NCI-H345 treated with DMSO at 0.1 percent for 48 hours (cell line): ENCODE measurements around the gene PPP1R14C.
"Not testable (repeated sequence)": the region's sequence is repeated elsewhere in the genome, so short reads cannot be mapped to it uniquely, and the experiment has no call there.

Experiments used
- DNase-seq: peaks from one replicate; lab custom pipeline; 2025; ENCODE audit not compliant: unreplicated experiment; lab: John Stamatoyannopoulos, UW

PPP1R14C gene

DNA sequence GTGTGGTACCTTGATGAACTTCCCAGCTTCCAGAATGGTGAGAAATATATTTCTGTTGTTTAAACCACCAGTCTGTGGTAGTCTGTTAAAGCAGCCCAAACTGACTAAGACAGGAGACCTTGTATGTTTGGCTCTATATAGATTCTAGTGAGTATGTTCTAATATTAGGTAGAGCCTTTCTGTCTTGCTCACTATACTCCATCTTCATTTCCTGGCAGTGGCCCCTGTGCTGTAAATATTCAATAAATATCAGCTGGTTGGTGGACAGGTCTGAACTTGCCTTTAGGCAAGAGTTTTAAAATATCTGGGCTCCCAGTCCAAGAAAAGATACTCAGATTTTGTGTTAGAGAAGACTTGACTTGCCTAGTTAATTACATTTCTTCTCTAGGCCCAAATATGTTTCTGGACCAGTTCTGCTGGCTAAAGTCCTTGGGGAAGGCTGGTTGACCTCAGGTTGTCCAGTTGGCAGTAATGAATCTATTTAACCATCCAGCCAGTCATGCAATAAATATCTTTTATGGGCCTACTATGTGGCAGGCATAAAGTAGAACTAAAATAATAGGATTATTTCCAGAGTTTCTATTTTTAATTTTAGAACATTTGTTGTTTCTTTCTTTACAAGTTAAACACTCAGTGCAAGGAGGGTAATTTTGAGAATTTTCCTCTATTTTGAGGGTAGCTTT lies 22.3 kb downstream of the PPP1R14C start:
- DNase-seq = no peak

DNA sequence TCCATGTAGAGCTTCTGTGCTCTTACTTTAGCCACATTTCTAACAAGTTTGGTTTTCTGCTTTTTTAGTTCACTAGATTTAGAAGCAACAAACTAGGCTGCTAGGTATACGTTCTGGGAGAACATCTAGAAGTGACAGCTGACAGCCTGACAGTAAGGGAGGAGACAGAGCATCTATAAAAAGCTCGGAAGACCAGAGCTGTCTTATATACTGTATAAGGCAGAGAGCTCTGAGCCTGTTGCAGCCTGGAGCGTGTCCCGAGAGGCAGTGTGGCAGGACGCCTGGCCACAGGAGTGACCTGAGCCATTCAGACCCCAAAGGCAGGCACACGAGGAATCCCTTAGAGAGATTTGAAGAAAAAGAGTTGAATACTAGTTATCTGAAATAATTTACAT lies 24.6 kb downstream of the PPP1R14C start:
- DNase-seq = no peak

DNA sequence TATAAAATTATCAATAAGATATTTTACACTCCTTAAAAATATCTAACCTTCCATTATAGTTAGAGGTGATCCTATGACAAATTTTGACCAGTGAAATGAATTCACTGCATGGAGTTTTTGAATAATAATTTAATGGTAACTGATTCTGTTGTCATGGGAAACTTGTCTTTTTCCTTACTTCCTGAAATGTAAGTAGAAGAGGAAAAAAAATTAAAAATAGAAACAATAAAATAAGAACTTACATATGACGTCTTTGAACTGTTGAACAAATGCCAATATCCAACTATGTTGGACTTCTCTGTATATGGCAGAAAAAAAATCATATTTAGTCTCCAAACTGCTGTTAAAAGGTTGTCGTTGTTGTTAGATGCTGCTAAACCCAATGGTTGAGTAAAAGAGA lies 26.3 kb downstream of the PPP1R14C start:
- no peak for DNase-seq

DNA sequence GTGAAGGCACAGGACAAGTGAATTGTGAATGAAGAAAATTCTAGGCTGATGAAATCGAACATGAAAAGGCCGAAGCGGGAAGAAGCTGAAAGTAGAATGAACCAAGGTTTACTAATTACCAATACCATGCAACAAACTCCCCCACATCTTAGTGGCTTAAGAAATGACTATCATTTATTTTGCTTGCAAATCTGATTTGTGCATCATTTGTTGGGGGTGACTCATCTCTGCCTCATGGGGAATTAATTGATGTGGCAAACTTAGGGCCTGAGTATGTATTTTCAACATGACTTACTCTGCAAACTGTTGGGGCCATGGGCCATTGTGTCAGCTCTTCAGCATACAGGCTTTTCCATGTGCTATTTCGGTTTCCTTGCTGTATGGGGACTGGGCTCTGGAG lies 26.8 kb downstream of the PPP1R14C start:
- DNase-seq = no peak

DNA sequence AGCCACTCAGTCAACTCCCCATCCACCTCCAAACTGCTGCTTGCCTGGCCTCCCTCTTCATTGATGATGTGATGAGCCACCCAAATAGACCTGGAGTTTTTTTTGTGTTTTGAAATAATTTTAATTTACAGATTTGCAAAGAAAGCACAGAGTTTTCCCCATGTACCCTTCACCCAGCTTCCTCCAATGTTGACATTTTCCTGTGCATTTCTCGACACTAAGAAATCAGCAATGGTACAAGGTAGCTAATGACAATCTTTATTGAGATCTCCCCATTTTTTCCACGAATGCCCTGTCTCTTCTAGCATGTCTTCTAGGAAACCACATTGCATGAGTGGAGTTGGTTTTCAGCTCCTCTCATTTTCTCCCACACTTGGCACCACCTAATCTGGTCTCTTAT lies 30.1 kb downstream of the PPP1R14C start:
- DNase-seq = no peak

DNA sequence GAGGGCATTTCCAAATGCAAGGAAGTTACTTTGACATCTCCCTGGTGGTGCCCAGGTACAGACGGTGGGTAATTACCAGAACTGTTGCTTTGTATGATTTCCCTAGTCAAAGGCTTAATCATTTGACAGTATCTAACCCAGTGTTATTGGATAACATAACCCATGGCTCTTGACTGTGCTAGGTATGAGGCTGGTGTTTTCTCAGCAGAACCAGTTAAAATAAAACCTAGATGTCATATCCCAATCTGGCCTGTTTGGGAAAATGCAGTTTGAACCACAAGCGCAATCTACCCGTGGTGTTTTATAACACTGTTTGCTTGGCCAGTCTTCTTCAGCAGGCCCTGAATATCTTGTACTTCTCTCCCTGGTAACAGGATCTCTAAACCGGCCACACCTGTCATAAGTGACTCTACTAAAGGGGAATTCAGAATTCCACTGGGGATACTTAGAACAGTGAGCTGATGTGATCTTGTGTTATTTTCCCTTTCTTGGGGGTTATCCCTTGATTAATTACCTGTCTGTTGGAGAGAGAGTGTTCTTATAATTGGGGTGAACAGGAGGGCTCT lies 32.8 kb downstream of the PPP1R14C start:
- no peak for DNase-seq

DNA sequence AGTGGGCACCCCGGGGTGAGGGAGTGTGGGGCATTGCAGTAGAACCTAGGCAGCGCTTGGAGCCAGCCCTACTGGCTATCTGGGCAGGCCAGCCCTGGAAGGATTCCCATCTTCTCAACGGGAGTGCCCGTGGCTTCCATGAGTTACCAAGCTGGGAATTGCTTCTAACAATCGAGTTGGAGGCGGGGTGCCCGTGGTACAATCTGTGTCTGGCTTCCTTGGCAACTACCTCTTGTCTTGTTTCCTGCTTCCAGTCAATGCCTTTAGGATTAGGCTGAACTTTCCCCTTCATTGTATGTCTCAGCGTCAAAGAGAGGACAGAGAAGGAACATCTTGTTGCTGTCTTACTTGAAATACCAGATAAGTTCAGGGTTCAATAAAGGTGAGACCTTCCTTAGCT lies 33.3 kb downstream of the PPP1R14C start:
- DNase-seq = no peak

DNA sequence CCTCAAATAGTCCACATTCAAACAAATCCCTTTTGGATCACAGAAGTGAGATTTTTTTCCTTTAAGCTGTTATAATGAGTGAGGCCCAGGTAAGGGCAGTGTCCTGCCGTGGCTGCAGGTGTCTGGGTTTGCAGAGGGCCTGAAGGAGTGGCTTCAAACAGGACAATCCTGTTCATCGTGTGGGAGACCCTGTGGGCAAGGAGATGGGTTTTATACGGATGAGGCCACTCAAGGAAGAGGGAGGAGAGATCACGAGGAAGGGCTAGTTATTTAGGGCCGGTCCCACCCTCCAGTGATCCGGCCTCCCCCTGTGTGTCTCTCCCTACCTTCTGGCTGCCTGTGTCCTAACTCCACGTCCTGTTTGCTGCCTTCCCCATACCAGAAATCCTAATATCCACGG lies 33.8 kb downstream of the PPP1R14C start:
- DNase-seq = no peak

DNA sequence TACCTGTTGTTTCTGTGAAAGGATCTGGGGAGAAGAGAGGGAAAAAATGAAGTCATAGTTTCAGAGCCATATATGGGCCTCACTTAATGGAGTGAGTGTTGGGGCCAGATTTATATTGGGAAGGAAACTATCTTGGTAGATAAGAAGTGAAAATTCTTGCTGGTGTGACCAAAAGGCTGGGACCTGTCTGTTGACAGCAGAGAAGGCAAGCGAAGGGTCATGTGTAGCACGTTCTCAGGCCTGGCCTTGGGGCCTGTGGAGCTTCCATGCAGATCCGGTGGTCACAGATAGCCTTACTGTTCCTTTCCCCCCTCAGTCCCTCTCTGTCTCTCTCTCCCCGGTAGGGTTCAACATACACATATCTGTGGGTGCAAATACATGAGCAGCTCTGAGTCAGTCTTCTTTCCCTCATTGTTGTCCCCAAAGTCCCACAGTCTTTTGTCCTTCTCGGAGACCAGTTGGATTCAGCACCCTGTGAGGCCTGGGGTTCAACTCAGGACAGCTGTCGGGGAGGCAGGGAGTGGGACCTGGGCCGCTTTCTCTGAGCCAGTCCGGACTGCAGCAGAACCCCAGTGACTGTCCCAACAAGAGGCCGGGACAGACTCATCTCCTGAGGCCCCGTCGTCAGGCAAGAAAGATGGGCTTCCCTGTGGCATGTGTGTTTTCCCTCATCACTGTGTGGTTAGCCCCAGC lies 34.6 kb downstream of the PPP1R14C start:
- no peak for DNase-seq

DNA sequence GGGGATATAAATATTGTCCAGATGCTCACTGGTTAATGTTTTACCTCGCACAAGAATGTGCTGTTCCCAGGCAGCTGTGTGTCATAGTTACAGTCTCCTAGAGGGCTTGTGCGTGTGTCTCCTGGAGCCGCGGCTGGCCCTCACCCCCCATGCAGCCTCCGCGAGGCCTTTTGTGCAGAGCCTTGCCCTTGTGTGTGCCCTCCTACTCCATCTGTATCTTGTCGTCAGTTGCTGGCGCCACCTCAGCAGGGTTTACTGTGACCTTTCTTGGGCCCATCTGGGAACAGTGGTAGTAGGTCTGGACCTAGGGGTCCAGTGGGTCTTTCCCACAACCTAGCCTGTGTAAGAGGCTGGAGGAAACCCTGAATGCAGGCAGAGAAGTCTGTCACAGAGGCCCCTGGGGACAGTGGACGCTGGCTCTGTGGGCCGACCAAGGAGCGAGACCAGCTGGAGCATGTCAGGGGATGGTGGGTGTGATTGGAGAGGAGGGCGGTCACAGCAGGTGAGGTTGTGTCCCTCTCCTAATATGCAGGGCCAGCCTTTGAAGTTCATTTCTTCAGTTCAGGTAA lies 35.2 kb downstream of the PPP1R14C start:
- no peak for DNase-seq

DNA sequence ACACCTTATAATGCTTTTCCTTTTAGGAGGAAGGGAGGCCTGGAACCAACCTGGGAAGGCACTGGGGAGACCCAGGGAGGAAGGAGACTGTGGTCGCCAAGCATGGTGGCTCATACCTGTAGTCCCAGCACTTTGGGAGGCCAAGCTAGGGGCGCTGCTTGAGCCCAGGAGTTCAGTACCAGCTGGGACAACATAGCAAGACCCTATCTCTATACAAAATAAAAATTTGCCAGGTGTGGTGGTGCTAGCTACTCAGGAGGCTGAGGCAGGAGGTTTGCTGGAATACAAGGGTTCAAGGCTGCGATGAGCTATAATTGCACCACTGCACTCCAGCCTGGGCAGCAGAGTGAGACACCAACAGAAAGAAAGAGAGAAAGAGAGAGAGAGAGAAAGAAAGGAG lies 36.2 kb downstream of the PPP1R14C start:
- DNase-seq = no peak

DNA sequence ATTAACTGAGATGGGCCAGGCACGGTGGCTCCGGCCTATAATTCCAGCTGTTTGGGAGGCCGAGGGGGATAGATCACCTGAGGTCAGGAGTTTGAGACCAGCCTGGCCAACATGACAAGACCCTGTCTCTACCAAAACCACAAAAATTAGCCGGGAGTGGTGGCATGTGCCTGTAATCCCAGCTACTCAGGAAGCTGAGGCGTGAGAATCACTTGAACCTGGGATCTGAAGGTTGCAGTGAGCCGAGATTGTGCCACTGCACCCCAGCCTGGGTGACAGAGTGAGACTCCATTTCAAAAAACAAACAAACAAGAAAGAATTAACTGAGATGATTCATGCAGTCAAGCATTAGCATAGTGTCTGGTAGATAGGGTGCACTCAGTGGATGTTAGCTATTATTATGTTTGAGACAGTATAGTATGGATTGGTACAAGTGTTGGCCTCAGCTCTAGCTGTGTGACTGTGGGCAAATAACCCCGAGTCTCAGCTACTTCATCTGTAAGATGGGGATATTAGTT lies 37.1 kb downstream of the PPP1R14C start:
- not testable (repeated sequence) for DNase-seq

DNA sequence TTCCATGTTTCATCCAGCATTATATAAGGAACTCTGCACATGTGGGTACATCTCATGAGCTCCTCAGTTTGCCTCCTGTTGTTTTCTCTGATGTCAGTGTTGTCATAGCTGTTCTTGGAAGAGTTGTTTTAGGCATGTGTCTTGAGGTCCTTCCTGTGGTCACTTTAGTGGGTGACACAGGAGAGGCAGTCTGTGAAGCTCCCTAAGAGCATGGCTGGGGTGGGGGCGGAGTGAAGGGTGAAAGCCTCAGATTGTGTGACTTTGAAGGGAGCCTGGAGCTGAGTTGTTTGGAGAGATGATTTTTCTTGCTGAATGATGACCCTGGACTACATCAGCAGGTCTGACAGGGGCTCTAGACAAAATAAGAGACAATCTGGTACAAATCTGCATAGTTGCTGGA lies 37.7 kb downstream of the PPP1R14C start:
- no peak for DNase-seq

DNA sequence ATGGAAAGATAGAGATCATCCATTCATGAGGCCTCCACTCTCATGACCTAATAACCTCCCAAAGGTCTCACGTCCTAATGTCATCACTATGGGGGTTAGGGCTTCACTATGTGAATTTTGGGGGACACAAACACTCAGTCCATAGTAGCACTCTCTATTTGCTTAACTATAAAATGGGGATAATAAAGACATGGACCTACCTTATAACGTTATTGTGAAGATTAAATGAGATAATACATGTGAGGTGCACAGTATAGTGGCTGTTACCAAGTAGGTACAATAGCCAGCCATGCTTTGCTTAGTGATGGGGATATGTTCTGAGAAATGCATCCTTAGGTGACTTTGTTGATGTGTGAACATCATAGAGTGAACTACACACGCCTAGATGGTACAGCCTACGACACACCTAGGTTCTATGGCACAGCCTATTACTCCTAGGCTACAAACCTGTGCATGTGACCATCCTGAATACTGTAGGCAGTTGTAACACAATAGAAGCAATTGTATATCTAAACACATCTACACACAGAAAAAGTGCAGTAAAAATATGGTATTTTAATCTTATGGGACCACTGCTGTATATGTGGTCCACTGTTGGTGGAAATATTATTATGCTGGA lies 39.7 kb downstream of the PPP1R14C start:
- DNase-seq = no peak

DNA sequence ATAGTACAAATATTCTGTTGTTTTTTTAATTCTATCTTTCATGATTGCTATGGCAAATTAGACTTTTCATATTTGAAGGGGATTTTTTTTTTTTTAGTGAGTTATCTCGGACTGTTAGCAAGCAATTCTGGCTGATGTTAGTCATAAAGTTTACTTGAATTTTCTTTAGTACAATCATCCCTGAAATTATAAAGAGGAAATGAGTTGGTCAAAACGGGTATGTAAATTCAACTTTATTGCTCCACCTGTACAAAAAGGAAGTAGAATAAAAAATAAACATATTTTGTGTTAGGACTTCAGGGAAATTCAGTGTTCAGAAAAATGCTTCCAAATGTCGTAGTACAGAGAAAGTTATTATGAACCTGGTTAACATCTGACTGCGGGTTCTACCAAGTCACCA lies 40.3 kb downstream of the PPP1R14C start:
- DNase-seq = no peak

DNA sequence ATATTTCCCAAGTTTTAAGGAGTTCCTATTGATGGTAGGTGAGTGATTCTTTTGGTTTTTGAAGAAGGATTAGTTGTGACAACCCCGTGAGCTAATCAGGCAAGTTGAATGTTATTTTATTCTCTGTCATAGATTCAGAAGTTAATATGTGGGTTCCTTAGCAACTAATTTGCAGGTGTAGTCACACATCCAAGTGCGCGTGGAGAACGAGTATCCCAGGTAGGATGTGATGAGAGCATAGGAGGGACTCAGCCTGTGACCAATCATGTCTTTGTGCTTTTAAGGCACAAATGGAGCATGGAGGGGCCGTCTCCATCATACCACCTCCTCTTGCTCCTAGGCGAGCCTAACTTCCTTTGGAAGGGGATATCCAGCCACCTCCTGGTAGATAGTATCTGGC lies 41.1 kb downstream of the PPP1R14C start:
- DNase-seq = no peak

DNA sequence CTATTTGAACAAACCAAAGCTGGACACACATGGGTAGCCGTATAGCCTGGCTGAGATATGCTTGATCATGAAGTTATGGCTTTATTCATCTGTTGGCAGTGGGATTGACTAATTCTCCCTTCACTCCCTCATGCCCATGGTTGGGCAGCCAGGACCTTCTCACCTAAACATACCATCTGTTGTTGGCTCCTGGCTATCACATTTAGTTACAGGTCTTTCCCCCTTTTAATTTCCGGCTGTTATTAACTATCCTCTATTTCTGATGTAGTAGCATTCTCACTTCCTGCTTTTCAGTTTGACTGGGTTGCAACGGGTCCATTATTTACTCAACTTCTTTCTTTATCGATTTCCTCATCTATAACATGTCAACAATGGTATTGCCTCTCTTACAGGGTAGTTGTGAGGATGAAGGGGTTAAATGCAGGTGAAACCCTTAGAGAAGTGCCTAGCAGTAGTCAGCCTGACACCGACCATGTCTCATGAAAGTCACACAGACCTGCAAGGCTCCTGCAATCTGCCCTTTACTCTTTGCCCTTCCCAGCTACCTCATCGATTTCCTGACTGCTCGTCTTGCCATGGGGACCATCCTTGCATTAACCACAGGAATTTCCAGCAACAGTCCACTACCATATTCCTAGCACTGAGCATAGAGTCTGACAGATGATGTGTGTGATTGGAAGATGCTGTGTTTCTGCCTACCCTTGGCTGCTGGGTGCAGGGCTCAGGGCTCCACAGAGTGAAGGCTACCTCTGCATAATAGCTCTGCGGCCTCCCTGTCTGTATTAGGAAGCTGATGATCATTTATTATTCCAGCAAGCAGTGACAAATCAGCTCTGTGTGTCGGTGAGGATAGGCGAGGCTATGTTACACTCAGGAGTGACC lies 42.2 kb downstream of the PPP1R14C start:
- DNase-seq = no peak

DNA sequence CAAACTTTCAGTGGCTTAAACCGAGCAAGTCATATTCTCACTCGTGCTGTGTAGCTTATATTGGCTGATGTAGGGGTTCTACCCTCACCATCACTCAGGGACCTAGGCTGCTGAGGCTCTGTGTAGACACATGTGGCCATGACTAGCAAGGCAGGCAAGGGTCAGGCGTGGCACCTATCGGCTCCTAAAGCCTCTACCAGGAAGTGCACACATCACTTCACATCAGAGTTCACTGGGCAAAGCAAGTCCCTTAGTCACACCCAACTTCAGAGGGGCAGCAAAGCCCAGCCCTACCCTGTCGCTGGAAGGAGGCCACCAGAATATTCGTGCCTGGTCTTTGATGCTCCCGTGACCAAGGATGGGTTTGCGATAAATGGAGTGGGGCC lies 42.9 kb downstream of the PPP1R14C start:
- DNase-seq = no peak

DNA sequence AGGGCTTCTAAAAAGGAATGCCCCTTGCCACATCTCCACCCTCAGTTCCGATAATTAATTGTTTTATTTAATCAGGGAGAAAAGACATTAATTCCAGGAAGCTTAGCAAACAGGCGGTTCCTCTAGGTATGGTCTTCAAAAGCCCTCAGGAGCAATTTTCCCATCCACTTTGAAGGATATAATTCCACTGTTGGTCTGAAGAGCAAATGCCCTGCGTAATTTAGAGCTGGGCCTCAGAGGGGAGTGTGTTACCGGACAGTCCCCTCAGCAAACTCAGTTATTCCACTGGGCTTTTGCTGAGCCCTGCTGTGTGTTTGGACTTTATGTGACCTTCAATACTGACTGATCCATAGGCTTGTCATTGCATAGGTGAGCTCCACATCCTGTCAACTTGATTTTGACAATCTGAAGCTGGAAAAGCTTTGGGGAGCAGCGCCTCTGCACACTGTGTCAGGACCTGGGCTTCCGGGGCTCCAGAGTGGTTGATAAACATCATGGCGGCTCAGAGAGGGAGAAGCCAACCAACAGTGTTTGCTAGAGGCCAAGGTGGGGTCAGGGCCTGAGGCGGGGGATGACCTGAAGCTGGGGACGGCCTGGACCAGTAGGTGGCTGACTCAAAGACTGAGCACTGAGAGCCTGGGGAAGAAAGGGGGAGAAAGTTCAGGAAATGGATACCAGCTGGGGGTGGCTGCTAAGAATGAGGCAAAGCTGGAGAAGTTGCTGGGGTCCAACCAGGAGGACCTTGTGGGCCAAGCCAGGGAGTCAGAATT lies 43.5 kb downstream of the PPP1R14C start:
- no peak for DNase-seq

DNA sequence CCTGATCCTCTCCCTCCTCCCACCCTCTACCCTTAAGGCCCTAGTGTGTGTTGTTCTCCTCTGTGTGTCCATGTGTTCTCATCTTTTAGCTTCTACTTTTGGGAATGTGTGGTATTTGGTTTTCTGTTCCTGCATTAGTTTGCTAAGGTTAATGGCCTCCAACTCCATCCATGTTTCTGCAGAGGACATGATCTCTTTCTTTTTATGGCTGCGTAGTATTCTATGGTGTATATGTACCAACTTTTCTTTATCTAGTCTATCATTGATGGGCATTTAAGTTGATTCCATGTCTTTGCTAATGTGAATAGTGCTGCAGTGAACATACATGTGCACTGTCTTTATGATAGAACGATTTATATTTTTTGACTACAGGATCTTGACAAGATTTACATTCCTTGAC lies 44.6 kb downstream of the PPP1R14C start:
- DNase-seq = not testable (repeated sequence)
